ENCODE data around the gene SLC8A2. TPM values are rescaled to one million over a fixed set of nuclear protein-coding genes. Genes with fewer than 3 reads are reported as not detected.
A peak's percentile ranks its signal among the peaks of the same experiment; 100 is the strongest.

The SLC8A2 gene
- total and polyA plus RNA-seq, 3 donors from 2014 or later = 4.2 to 12.9 (median 5.0) TPM

DNA sequence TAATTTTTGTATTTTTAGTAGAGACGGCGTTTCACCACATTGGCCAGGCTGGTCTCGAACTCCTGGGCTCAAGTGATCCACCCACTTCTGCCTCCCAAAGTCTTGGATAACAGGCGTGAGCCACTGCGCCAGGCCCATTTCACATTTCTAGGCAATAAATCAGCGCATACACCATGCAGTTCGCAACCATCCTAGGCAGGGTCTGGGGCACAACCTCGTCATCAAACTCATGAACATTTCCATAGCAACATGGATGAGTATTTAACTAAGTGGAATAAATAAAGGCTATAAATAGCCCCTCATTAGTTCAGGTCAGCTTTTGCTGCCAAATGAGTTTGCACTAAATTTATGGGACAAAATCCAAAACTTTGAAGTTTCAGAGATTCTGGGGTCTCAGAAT lies 60.6 kb downstream of the SLC8A2 start:
- DNase-seq = no peak
- TF ChIP-seq, protein P1, sequence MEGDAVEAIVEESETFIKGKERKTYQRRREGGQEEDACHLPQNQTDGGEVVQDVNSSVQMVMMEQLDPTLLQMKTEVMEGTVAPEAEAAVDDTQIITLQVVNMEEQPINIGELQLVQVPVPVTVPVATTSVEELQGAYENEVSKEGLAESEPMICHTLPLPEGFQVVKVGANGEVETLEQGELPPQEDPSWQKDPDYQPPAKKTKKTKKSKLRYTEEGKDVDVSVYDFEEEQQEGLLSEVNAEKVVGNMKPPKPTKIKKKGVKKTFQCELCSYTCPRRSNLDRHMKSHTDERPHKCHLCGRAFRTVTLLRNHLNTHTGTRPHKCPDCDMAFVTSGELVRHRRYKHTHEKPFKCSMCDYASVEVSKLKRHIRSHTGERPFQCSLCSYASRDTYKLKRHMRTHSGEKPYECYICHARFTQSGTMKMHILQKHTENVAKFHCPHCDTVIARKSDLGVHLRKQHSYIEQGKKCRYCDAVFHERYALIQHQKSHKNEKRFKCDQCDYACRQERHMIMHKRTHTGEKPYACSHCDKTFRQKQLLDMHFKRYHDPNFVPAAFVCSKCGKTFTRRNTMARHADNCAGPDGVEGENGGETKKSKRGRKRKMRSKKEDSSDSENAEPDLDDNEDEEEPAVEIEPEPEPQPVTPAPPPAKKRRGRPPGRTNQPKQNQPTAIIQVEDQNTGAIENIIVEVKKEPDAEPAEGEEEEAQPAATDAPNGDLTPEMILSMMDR (IDR thresholded peaks at IDR 0.05) = no peak
- no peak for TF ChIP-seq POLR2A (IDR thresholded peaks at IDR 0.05)
- Histone ChIP-seq H3K9me3 (no peaks in the 10 kb centered on the region), H3K36me3 (ENCODE audit: low read depth, missing control alignments) (no peaks in the 10 kb centered on the region), H3K4me3 (no peak overlapping the region), H3K27ac (no peak overlapping the region), H3K27me3 (no peaks in the 10 kb centered on the region), H3K4me1 (no peaks in the 10 kb centered on the region)
- 84 to 91% methylated on average over 8 of the region's 8 CpGs for WGBS, 2 donors
- intact Hi-C loops (cut with DNase I; ENCODE audit: low total_unique reads) = no loop called here

DNA sequence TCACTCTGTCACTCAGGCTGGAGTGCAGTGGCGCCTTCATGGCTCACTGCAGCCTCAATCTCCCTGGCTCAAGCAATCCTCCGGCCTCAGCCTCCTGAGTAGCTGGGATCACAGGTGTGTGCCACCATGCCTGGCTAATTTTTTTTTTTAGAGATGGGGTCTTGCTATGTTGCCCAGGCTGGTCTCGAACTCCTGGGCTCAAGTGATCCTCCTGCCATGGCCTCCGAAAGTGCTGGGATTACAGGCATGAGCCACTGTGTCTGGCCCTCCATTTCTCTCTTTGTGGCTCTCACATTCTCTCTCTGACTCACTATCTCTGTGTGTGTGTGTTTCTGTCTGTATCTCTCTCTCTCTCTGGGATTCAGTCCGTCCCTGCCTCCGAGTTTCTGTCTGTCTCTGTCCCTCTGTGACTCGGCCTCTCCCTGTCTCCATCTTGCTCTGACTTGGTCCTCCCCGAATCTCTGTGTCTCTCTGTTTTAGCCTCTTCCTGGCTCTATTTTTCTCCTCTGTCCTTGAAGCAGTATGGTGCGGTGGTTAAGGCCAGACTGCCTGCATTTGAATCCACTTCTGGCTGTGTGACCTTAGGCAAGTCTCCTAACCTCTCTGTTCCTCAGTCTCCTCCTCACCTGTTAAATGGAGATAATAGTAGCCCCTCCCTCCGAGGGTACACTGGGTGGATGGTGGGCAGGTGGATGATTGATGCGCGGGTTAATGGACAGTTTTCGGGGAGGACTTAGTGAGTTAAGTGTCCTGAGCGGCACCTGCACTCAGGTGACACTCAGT lies 63.3 kb downstream of the SLC8A2 start:
- no peak for TF ChIP-seq POLR2A (IDR thresholded peaks at IDR 0.05)
- TF ChIP-seq, protein P1 (IDR thresholded peaks at IDR 0.05) = no peak
- H3K4me3 ChIP-seq = no peak overlapping the region
- no peaks in the 10 kb centered on the region for H3K9me3 ChIP-seq
- no peaks in the 10 kb centered on the region for H3K36me3 ChIP-seq (ENCODE audit: low read depth, missing control alignments)
- H3K4me1 ChIP-seq = no peaks in the 10 kb centered on the region
- H3K27me3 ChIP-seq = no peaks in the 10 kb centered on the region
- no peak overlapping the region for H3K27ac ChIP-seq
- WGBS, 2 donors = 91 to 93% methylated on average over 14 of the region's 14 CpGs
- intact Hi-C loops (cut with DNase I; ENCODE audit: low total_unique reads) = no loop called here
- no peak for DNase-seq

DNA sequence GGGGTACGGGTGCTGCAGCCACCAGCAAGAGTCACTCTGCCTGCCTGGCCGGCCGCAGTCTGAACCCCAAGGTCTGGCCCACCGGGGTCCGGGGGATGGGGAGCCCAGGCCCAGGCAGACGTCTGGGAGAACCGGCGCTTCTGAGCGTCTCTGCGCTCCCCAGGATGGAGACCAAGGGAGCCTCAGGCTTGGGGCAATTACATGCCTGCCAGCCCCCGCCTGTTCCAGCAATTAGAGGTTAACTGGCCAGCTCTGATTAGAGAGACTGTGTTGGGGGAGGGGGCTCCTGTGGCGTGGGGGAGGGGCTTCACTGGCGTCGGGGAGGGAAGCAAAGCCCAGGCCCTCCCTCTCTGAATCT lies 64.3 kb downstream of the SLC8A2 start:
- intact Hi-C loops (cut with DNase I; ENCODE audit: low total_unique reads) = no loop called here
- Histone ChIP-seq H3K4me3 (peak overlapping the region in 1 of 2 donors; percentile 6), H3K27me3 (no peaks in the 10 kb centered on the region), H3K4me1 (no peaks in the 10 kb centered on the region), H3K36me3 (ENCODE audit: low read depth, missing control alignments) (no peaks in the 10 kb centered on the region), H3K9me3 (no peaks in the 10 kb centered on the region), H3K27ac (no peak overlapping the region)
- 20 to 38% methylated on average over 3 to 14 of the region's 14 CpGs for WGBS, 2 donors
- no peak for DNase-seq
- TF ChIP-seq, protein P1 (IDR thresholded peaks at IDR 0.05) = no peak
- TF ChIP-seq POLR2A (IDR thresholded peaks at IDR 0.05) = no peak

DNA sequence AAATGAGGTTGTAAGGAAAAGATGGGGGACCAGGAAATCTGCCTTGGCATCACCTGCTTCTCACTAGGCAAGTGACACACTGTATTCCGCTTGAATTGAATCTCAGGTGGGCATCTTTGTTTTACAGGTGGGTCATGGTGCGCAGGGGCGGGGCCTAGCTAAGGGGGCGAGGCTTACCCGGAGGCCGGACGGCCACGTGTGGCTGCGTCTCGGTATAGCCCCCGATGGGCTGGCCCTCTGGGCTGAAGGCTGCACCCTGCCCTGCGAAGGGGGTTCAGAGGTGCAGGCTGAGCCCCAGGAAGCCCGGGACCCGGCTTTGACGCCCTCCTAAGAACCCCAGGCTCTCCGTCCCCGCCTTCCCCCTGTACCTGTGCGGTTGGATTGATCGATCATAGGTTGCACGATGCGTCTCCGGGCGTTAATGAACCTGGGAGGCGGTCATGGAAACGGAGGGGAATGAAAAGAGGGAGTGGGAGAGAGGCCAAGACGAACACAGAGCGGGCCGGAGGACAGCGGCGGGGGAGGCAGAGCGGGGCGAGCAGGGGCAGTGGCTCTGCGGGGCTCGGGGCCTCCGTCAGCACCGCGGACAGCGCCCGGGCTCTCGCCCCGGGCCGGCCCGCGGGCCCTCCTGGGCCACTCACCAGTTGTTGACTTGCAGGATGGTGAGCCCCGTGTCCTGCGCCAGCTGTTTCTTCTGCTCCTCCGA lies 64.8 kb downstream of the SLC8A2 start:
- 33 to 45% methylated on average over 38 to 45 of the region's 47 CpGs for WGBS, 2 donors
- DNase-seq = no peak
- Histone ChIP-seq H3K27ac (no peak overlapping the region), H3K4me3 (peak overlapping the region in 1 of 2 donors; percentile 6), H3K4me1 (no peaks in the 10 kb centered on the region), H3K9me3 (no peaks in the 10 kb centered on the region), H3K27me3 (no peaks in the 10 kb centered on the region), H3K36me3 (ENCODE audit: low read depth, missing control alignments) (no peaks in the 10 kb centered on the region)
- no peak for TF ChIP-seq POLR2A (IDR thresholded peaks at IDR 0.05)
- TF ChIP-seq, protein P1 (IDR thresholded peaks at IDR 0.05) = no peak
- intact Hi-C loops (cut with DNase I; ENCODE audit: low total_unique reads) = no loop called here
